CD4-positive, alpha-beta T cell treated with Interleukin-15 for 1 hour (primary cell): ENCODE data around the gene PLXNB1.
A peak's percentile ranks its signal among the peaks of the same experiment; 100 is the strongest.
"Not testable (repeated sequence)": the region's sequence is repeated elsewhere in the genome, so short reads cannot be mapped to it uniquely, and the experiment has no call there.

ENCODE experiments used
- DNase-seq: peaks from one replicate; pipeline ENCODE4 v3.0.0-alpha.2; 2020

Gene PLXNB1

DNA sequence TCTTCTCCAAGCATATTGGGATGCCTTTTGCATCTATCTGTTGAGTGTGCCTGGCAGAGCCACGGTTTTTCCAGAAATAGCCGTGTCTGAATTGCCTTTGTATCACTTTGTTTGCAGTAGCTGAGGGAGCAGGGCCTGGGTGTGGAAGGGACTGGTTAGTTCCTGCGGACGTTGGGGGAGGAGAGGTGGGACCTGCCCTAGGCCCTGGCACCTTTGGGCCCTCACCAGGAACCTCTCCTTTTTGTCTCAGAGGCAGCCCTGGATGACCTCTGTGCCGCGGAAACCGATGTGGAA is 35.3 kb upstream of the PLXNB1 start:
- no peak for DNase-seq

DNA sequence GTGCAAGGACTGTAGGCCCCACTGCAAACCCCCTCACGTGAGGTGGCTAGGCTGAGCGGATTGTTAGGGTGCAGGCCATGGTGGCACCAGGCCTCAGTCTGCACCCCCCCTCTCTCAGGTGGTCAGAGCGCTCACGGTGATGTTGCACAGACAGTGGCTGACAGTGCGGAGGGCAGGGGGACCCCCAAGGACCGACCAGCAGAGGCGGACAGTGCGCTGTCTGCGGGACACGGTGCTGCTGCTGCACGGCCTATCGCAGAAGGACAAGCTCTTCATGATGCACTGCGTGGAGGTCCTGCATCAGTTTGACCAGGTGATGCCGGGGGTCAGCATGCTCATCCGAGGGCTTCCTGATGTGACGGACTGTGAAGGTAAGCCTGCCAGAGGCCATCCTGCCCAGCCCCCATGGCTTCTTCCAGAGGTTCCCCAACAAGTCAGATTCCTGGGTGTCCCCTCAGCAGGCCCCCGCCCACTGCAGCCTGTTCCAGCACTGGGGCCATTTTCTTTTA is 34.9 kb upstream of the PLXNB1 start:
- no peak for DNase-seq

DNA sequence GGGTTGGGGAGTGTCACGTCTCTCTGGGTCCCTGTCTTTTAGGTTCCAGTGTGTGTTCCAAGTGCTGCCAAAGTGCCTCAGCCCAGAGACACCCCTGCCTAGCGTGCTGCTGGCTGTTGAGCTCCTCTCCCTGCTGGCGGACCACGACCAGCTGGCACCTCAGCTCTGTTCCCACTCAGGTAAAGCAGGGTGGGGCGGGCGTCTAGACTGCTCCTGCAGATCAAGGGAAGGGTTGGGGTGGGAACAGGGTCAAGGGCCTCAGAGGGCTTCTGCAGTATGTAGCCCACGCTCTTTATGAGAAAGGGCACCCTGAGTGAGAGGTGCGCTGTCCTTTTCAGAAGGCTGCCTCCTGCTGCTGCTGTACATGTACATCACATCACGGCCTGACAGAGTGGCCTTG is 33.8 kb upstream of the PLXNB1 start:
- DNase-seq: no peak

DNA sequence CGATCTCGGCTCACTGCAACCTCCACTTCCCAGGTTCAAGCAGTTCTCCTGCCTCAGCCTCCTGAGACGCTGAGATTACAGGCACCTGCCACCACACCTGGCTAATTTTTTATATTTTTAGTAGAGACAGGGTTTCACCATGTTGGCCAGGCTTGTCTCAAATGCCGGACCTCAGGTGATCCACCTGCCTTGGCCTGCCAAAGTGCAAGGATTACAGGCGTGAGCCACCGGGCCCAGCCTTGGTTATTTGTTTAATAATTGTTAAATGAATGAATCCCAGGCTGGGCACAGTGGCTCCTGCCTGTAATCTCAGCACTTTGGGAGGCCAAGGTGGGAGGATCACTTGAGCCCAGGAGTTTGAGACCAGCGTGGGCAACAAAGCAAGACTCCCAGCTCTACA is 31.9 kb upstream of the PLXNB1 start:
- DNase-seq: not testable (repeated sequence)

DNA sequence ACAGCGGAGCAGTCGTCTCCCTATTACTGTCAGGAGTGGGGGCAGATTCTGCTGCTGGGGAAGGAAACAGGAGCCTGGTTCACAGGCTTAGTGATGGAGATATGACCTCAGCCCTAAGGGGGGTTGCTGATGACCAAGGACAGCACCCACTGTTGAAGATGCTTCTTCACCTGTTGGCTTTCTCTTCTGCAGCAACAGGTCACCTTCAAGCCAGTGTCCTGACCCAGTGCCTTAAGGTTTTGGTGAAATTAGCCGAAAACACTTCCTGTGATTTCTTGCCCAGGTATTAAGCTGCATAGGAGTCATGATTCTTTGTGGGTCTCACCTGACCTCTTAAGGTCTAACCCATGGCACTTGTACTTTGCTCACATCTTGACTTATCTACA is 30.6 kb upstream of the PLXNB1 start:
- no peak for DNase-seq

DNA sequence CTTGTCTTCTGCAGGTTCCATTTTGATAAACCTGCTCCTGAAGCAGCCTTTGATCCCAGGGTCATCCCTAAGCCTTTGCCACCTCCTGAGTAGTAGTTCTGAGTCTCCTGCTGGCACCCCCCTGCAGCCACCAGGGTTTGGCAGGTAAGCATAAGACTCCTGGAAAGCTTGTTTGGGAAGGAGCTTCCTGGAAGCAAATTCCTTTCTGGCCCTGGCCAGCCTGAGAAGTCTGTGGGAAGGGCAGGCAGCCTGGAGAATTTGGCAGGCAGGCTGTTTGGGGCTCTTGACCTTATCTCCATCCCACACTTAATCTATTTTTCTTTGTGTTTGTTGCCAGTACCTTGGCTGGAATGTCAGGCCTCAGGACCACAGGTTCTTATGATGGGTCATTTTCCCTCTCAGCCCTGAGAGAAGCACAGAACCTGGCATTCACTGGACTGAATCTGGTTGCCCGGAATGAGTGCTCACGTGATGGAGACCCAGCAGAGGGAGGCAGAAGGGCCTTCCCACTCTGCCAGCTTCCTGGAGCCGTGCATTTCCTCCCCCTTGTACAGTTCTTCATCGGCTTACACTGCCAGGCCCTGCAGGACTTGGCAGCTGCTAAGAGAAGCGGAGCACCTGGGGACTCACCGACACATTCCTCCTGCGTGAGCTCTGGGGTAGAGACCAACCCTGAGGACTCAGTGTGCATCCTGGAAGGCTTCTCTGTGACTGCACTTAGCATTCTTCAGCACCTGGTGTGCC is 30.1 kb upstream of the PLXNB1 start:
- DNase-seq: no peak

DNA sequence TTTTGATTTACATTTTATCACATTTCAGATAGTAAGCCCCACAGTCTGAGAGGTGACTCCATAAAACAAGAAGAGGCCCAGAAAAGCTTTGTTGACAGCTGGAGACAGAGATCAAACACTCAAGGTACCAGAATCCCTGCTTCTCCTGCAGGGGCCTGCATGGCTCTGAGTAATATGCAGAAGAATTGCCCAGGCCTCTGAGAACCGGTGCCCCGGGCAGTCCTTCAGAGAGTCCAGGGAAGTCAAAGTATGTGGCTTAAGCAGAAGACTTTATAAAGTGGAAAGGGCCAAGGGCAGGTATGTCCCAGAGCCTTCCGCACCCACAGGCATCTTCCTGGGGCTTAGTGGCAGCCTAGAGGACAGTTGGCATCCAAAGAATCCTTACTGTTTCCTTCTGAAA is 29.4 kb upstream of the PLXNB1 start:
- no peak for DNase-seq

DNA sequence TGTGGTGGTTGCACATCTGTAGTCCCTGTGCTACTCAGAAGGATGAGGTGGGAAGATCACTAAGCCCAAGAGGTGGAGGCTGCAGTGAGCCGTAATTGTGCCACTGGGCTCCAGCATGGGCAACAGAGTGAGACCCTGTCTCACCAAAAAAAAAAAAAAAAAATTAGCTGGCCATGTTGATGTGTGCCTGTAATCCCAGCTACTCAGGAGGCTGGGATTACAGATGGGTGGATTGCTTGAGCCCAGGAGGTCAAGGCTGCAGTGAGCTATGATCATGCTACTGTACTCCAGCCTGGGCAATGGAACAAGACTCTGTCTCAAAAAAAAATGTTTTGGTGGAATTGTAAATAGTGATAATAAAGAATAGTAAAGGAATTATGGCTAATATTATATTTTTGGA is 26.6 kb upstream of the PLXNB1 start:
- DNase-seq: no peak

DNA sequence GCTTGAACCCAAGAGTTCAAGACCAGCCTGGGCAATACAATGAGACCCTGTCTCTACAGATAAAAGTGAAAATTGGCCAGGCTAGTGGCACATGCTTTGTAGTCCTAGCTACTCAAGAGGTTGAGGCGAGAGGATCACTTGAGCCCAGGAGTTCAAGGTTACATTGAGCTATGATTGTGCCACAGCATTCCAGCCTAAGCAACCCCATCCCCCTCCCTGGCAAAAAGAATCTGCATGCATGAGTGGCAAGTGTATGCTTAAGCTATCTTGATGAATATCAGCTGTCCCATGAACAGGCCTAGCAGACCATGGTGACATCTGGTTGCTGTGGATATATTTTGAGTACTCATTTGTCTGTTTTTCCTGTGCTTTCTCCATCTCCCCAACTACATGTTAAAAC is 21.4 kb upstream of the PLXNB1 start:
- no peak for DNase-seq

DNA sequence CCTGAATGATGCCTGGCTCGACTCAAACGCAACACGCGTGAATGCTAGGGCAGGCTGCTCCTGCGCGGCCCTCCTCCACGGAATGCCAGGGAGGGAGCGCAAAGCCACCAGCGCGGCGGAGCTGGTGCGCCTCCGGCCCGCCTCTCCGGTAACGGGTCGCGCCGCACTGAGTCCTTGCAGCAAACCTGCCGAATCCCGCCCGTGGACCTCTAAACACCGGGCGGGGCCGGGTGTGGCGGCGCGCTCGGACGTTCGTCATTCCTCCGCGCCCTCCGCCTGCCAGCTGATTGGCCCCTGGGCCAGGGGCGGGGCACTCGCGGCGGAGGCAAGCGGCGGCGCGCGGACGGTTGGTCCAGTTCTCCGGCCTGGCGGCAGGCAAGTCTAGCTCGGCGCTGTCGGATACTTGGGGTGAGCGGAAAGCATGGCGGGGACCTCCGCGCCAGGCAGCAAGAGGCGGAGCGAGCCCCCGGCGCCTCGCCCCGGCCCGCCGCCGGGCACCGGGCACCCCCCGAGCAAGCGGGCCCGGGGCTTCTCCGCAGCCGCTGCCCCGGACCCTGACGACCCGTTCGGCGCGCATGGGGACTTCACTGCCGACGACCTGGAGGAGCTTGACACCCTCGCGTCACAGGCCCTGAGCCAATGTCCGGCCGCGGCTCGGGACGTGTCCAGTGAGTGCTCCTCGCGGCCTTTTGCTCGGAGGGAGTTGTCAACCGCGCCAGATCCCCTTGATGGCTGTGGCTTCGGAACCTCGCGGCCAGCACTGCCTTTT is 16.7 kb upstream of the PLXNB1 start, which contains the start of gene ATRIP:
Gene ATRIP, plus strand, starts transcription at position 313 of the 769 bp plus-strand sequence. Its CDS starts 109 bp downstream, at position 422.
- DNase-seq: peak; percentile 81

DNA sequence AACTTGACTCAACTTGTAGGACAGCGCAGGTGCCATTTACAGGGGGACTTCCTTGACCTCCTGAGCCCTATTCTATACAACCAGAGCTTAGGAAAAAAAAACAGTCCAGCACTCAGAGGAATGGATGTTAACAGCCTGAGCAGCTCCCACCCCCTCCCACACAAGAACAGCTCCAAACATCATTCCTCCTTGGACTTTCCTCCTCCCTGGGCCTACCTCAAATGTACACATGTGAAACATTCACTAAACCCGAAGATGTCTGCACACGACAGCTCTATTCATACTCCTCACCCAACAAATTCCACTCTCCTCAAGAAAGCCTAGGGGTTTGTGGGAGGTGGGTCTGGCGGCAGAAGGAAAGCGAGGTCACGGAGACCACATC is 16.1 kb upstream of the PLXNB1 start:
- no peak for DNase-seq

DNA sequence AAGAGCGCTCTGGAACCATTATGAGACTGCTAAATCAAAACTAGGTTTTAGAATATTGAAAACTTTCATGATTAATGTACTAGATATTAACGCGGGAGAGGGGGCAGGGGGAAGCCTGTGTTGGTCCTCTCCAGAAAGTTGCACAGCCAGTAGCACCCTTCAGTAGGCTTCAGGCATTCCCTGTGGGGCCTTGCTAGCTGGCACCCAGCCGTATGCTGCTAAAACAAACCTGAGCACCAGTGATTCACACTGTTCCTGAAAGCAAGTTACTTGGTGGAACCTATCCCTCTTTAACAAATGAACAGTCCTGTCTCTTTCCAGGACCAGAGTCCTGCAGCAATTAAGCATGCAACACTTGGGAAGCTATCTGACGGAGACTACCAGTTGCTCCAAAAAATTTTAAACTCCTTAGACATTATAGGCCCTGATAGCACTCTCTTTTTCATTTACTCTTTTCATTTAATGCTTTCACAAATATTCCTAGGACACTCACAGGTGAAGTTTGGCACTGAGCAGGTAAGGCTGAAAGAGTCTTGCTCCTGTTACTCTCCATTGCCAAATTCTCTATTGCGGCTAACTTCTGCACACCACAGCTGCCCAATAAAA is 15.5 kb upstream of the PLXNB1 start:
- DNase-seq: no peak

DNA sequence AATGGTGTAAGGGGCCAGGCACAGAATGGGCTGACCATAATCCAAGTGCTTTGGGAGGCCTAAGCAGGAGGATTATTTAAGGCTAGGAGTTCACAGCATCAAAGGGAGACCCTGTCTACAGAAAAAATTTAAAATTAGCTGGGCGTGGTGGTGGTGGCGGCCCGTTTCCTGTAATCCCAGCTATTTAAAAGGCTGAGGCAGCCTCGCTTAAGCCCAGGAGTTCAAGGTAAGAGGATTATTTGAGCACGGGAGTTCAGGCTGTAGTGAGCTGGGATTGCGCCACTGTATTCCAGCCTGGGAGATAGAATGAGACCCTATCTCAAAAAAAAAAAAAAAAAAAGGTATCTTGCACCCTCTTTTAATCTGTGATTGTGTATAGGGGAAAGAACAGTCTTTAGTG is 12.1 kb upstream of the PLXNB1 start:
- no peak for DNase-seq

DNA sequence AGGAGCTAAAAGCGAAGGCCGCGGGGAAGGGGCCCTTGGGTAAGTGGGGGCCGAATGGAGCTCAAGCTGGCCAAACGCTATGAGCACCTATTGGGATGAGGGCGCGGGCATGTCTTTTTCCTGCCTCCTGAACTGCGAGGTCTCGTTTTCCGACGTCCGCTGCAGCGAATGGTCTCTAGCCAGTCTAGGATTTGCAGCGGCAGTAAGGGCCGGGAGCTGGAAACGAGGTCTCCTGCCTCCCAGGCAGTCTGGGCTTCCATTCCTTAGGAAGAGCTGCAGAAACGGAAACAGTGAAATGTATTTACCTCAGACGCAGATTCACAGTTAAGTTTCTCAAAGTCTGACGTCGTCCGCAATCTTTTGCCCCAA is 10.7 kb upstream of the PLXNB1 start:
- DNase-seq: no peak

DNA sequence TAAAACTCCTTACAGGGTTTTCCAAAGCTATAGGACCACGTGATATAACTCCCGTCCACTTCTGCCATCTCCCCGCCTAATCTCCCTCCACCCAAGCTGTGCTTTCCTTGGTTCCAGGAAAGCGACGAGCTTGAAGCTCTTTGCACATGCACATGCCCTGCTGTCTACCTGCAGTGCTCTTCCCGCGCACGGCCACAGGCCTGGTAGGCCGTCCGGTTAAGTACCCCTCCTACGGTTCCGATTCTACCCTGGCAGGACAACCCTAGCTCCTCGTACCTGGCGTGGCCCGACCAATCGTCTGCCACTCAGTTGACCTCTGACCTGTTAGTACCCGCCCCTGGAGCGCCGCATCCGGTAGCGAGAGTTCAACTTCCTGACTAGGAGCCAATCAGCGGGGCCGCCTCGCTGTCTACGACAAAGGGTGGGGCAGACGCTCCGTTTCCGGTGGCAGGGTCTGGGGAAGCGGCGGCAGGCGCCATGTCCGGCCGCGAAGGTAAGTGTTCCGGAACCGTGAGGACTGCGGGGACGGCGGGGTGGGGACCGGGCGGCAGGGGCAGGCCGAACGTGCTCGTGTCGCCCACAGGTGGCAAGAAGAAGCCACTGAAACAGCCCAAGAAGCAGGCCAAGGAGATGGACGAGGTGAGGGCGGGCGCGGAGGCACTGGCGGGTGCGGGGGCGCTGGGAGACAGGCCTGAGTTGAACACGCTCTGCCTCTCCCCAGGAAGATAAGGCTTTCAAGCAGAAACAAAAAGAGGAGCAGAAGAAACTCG is 10.1 kb upstream of the PLXNB1 start, which contains the start of the genes CCDC51 and TMA7:
Gene CCDC51, minus strand, starts transcription at position 300 of the 770 bp plus-strand sequence. CDS start 4,991 bp downstream, outside the sequence.
Gene TMA7, plus strand, starts transcription at position 438 of the 770 bp plus-strand sequence. Its CDS starts 40 bp downstream, at position 478.
- DNase-seq: peak; percentile 98

DNA sequence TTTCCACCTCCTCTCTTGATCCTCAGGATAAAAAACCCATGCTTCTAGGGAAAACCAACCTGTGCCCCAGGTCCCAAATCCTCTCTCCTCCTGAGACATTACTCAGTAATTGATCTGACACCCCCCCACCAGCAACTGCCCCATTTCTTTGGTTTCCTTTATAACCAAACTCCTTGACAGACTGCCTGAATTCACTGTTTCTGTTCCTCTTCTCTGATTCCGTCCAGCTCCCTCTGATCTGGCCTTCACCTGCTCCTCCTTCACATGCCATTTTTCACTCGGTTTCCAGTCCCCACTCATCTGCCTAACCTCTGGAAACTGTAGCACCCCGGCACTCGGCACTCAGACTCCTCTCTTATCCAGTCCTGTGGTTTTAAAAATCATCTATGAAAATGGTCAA is 7.9 kb upstream of the PLXNB1 start:
- no peak for DNase-seq

DNA sequence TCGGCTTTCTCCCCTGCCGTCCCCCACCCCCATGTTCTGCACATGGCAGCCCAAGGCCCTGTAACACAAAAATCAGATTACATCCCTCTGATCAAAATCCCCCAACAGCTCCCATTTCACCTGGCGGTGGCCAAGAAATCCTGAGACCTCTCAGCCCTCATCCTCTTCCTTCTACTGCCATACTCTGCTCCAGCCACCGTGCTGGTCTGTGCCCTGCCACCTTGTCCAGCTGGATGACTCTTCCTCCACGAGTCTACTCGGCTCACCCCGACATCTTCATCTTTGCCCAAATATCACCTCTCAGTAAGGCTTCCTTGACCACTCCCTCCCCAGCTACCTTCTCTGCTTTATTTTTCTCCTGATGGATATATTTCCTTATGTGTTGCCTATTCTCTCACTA is 7.0 kb upstream of the PLXNB1 start:
- no peak for DNase-seq

DNA sequence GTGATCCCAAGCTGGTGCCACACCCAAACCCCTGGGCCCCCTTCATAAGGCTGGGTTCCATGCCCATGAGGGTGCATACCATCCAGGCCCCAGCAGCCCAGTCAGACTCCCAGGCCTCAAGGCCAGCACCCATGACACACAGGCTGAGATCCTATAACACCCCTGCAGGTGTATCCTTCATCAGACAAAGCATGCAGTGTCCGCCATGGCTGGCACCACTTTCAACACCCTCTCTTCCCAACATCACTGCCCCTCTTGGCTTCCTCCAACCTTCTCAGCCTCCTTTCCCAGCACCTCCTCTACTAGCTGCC is 6.5 kb upstream of the PLXNB1 start:
- DNase-seq: no peak

DNA sequence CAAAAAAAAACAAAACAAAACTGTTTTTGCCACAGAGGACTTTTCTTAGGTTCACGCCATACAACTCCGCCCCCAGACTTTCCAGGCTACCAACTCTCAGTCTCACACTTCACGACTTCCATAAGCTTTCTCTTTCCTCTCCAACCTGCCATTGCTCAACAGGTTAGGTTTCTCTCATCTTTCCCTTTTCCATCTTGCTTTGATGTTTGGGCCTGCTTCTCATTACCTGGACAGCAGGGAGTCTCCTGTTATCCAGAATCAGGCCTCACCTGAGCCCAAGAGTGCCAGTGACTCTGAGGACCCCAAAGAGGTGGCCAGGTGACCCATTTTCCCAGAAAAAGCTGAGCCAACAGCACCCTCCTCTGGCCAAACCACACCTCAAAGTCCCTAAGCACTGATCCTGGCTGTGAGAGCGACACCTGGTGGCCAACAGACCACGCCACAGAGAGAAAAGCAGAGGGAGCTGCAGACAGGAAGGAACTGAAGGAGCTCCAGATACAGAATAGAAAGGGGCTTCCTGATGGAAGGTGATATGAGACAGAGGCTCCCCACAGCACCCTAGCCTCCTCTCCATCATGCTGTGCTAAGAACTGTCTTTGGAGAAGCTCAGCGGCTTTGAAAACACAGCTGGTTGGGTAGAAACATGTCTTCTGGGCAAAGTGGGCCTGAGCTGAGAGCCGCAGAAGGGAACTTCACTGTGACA is 6.0 kb upstream of the PLXNB1 start:
- peak; percentile 85 for DNase-seq

DNA sequence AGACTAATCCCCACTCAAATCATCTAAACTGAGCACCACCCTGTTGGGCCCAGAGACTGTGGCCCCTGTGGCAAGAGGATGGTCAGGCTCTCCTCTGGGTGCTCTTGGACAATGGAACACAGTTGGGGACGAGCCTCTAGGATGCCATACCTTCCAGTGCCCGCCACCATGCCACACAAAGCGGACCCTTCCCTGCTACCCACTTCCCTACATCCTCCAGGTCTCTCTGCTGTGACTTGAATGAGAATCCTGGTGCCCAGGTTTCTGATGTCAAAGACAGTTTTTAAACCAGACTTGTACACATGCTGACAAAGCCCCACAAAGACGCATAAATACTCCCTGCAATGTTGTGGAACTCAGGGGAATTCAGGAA is 5.3 kb upstream of the PLXNB1 start:
- DNase-seq: no peak

DNA sequence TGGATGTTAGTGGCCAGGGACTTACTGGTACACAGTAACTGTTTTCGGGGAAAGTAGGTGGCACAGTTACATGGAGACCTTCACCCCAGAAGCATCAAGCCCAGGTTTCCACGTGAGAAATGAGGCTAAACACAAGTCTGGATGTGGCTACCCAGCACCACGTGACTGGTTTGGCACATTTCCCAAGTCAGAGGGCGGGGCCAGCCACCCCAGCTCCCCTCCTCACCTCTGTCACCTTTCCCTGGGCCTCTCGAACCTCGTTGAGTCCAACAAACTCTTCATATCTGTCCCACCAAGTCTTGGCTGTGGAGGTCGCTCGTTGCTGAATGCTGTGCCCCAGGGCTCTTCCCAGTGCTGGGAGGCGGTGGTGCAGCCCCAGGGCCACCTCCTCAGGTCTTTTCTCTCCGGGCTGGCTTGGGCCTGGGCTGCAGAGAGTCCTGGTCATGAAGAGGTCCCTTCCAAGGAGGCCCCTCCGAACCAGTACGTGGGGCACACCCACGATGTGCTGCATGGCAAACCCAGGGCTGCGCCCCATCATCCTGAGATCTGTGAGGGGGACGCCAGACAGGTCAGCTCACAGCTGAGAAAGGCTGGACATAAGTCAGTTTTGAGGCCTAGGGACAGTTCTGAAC is 4.8 kb upstream of the PLXNB1 start:
- DNase-seq: no peak

DNA sequence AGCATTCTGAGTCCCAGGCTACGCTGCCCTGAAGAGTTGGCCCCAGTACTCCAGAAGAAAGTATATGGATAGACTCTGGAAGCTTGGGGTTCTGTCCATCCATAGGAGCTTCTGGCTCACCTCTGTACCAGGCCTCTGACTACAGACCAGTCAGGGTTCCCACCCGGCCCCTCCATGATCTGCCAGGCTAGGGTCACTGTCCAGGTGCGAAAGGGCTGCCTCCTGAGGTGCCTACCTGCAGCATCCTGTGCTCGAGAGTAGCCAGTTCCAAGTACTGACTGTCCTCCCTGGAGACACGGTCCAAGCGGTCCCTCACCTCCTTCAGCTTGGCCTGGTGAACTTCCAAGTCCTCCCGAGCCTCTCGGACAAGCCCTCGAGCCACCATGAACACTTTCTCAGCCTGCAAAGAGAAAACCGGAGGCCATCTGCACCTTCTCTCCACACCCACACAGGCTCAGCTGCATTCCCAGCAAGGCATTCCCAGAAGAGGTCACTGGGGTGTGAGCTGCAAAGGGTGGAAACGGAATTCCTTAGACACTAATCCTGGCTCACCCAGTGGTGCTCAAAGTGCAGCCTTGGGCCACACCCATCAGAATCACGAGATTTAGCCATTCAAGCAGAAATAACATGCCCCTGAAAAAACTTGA is 3.7 kb upstream of the PLXNB1 start:
- DNase-seq: no peak
